HepG2 (cell line): ENCODE data around the gene HMGN1. TPM values are rescaled to one million over a fixed set of nuclear protein-coding genes. Genes with fewer than 3 reads are reported as not detected.

Experiments
- ASH2L ChIP-seq: fragments of 300-600, 200-600 bp; sonication (generic); IDR thresholded peaks from 2 replicates; pipeline ENCODE4 v1.7.0; 2017; ENCODE audit warnings: low read depth, mild to moderate bottlenecking, moderate library complexity, mixed read lengths, low read length; ENCODE audit not compliant: insufficient read length
- BRF2 ChIP-seq: sonication (generic); formaldehyde crosslinking; IDR thresholded peaks from 2 replicates; pipeline ENCODE4 v1.8.1; 2022; ENCODE audit warnings: mild to moderate bottlenecking, missing genetic modification reagents
- KDM5A ChIP-seq: fragments of 200-600 bp; sonication (generic); IDR thresholded peaks from 2 replicates; pipeline ENCODE4 v1.7.0; 2018; ENCODE audit warnings: antibody characterized with exemption, mild to moderate bottlenecking, low read length, borderline replicate concordance
- MYC ChIP-seq: sonication (generic); formaldehyde crosslinking; IDR thresholded peaks from 2 replicates; pipeline ENCODE4 v1.9.0; 2021; ENCODE audit warnings: missing genetic modification reagents, borderline replicate concordance
- NBN ChIP-seq: fragments of 450-650 bp; conservative IDR thresholded peaks from 2 replicates; pipeline ENCODE4 v1.6.1; 2017
- NRL ChIP-seq: sonication (generic); formaldehyde crosslinking; IDR thresholded peaks from 2 replicates; pipeline ENCODE4 v1.5.0; 2020; ENCODE audit warnings: missing genetic modification reagents, mild to moderate bottlenecking, moderate library complexity, borderline replicate concordance
- PAX8 ChIP-seq: sonication (generic); formaldehyde crosslinking; IDR thresholded peaks from 2 replicates; pipeline ENCODE4 v1.8.0; 2022; ENCODE audit warnings: mild to moderate bottlenecking, missing genetic modification reagents, borderline replicate concordance
- REPIN1 ChIP-seq: sonication (generic); formaldehyde crosslinking; IDR thresholded peaks from 2 replicates; pipeline ENCODE4 v1.8.0; 2022; ENCODE audit warnings: missing genetic modification reagents, low read depth, mild to moderate bottlenecking, borderline replicate concordance
- RFX5 ChIP-seq: IDR thresholded peaks from 2 replicates; pipeline ENCODE4 v1.6.1; 2011; ENCODE audit warnings: low read depth, low read length, improper control_type of control experiment
- STAG1 ChIP-seq: sonication (generic); formaldehyde crosslinking; IDR thresholded peaks from 2 replicates; pipeline ENCODE4 v1.4.0; 2020; ENCODE audit warnings: missing genetic modification reagents
- TRAFD1 ChIP-seq: sonication (generic); formaldehyde crosslinking; IDR thresholded peaks from 2 replicates; pipeline ENCODE4 v1.5.1; 2020; ENCODE audit warnings: missing genetic modification reagents, mild to moderate bottlenecking, borderline replicate concordance
- ZNF143 ChIP-seq: sonication (generic); formaldehyde crosslinking; IDR thresholded peaks from 2 replicates; pipeline ENCODE4 v1.4.0; 2020; ENCODE audit warnings: missing genetic modification reagents
- ZNF296 ChIP-seq: sonication (generic); formaldehyde crosslinking; conservative IDR thresholded peaks from 2 replicates; pipeline ENCODE4 v1.5.0; 2020; ENCODE audit warnings: mild to moderate bottlenecking, missing genetic modification reagents
- ZNF549 ChIP-seq: sonication (generic); formaldehyde crosslinking; IDR thresholded peaks from 2 replicates; pipeline ENCODE4 v1.5.0; 2020; ENCODE audit warnings: missing genetic modification reagents
- ZNF83 ChIP-seq: sonication (generic); formaldehyde crosslinking; IDR thresholded peaks from 2 replicates; pipeline ENCODE4 v1.4.0; 2020; ENCODE audit warnings: missing genetic modification reagents, mild to moderate bottlenecking, borderline replicate concordance
- polyA plus RNA-seq, 8 experiments: library from polyadenylated mRNA; depleted of rRNA in 3 of 8; stranded (reverse) in 7 of 8; unstranded in 1 of 8; fragments of >200 nt; fragmentation: Illumina TruSeq in 4 of 8; extraction: Trizol in 4 of 8; gene quantifications; 2 replicates each; pipeline versions ENCODE4 v1.2.1 to v1.2.3, GENCODE V29; 2011 to 2016; ENCODE audit warnings: low read depth in 4 of 8, missing spikeins in 1 of 8, mixed read lengths in 1 of 8; ENCODE audit not compliant: insufficient read depth in 1 of 8
- total RNA-seq, 5 experiments: library from RNA; depleted of rRNA; stranded (reverse); fragments of >200 nt; fragmentation: Illumina TruSeq; extraction: Trizol; gene quantifications; 2 replicates each; pipeline ENCODE4 v1.2.3, GENCODE V29; 2016; ENCODE audit warnings: low read depth in 1 of 5
- TF ChIP-seq, protein P1 (sequence below): IDR thresholded peaks from 2 replicates; pipeline ENCODE4 v1.6.1; 2016
- TF ChIP-seq, protein P2 (sequence below): sonication (generic); formaldehyde crosslinking; conservative IDR thresholded peaks from 2 replicates; pipeline ENCODE4 v1.4.0; 2020; ENCODE audit warnings: missing genetic modification reagents
- TF ChIP-seq, protein P3 (sequence below): sonication (generic); formaldehyde crosslinking; IDR thresholded peaks from 2 replicates; pipeline ENCODE4 v1.9.0; 2021; ENCODE audit warnings: mild to moderate bottlenecking, missing genetic modification reagents

The HMGN1 gene
- total and polyA plus RNA-seq, 2 of the 13 experiments (the other 11 are each of a cell fraction or from before 2014, with no cell fraction given) = 104 to 286 TPM

- no peak for TF ChIP-seq ASH2L
- no peak for TF ChIP-seq KDM5A
- no peak for TF ChIP-seq RFX5
- TF ChIP-seq, protein P1, sequence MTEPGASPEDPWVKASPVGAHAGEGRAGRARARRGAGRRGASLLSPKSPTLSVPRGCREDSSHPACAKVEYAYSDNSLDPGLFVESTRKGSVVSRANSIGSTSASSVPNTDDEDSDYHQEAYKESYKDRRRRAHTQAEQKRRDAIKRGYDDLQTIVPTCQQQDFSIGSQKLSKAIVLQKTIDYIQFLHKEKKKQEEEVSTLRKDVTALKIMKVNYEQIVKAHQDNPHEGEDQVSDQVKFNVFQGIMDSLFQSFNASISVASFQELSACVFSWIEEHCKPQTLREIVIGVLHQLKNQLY (CRISPR knock-in tag) = peak; percentile 100
- TF ChIP-seq ZNF83 (CRISPR knock-in tag) = no peak; the same call in 1 of the 2 replicates
- TF ChIP-seq REPIN1 (CRISPR knock-in tag) = no peak; the same call in 1 of the 2 replicates
- peak; percentile 88 for TF ChIP-seq MYC (CRISPR knock-in tag)
- TF ChIP-seq, protein P2, sequence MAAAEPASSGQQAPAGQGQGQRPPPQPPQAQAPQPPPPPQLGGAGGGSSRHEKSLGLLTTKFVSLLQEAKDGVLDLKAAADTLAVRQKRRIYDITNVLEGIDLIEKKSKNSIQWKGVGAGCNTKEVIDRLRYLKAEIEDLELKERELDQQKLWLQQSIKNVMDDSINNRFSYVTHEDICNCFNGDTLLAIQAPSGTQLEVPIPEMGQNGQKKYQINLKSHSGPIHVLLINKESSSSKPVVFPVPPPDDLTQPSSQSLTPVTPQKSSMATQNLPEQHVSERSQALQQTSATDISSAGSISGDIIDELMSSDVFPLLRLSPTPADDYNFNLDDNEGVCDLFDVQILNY (CRISPR knock-in tag) = no peak
- peak; percentile 71; the same call in 1 of the 2 replicates for TF ChIP-seq TRAFD1 (CRISPR knock-in tag)
- TF ChIP-seq ZNF549 (CRISPR knock-in tag) = no peak
- no peak for TF ChIP-seq NBN
- TF ChIP-seq STAG1 = no peak
- TF ChIP-seq ZNF296 (CRISPR knock-in tag) = no peak
- TF ChIP-seq, protein P3, sequence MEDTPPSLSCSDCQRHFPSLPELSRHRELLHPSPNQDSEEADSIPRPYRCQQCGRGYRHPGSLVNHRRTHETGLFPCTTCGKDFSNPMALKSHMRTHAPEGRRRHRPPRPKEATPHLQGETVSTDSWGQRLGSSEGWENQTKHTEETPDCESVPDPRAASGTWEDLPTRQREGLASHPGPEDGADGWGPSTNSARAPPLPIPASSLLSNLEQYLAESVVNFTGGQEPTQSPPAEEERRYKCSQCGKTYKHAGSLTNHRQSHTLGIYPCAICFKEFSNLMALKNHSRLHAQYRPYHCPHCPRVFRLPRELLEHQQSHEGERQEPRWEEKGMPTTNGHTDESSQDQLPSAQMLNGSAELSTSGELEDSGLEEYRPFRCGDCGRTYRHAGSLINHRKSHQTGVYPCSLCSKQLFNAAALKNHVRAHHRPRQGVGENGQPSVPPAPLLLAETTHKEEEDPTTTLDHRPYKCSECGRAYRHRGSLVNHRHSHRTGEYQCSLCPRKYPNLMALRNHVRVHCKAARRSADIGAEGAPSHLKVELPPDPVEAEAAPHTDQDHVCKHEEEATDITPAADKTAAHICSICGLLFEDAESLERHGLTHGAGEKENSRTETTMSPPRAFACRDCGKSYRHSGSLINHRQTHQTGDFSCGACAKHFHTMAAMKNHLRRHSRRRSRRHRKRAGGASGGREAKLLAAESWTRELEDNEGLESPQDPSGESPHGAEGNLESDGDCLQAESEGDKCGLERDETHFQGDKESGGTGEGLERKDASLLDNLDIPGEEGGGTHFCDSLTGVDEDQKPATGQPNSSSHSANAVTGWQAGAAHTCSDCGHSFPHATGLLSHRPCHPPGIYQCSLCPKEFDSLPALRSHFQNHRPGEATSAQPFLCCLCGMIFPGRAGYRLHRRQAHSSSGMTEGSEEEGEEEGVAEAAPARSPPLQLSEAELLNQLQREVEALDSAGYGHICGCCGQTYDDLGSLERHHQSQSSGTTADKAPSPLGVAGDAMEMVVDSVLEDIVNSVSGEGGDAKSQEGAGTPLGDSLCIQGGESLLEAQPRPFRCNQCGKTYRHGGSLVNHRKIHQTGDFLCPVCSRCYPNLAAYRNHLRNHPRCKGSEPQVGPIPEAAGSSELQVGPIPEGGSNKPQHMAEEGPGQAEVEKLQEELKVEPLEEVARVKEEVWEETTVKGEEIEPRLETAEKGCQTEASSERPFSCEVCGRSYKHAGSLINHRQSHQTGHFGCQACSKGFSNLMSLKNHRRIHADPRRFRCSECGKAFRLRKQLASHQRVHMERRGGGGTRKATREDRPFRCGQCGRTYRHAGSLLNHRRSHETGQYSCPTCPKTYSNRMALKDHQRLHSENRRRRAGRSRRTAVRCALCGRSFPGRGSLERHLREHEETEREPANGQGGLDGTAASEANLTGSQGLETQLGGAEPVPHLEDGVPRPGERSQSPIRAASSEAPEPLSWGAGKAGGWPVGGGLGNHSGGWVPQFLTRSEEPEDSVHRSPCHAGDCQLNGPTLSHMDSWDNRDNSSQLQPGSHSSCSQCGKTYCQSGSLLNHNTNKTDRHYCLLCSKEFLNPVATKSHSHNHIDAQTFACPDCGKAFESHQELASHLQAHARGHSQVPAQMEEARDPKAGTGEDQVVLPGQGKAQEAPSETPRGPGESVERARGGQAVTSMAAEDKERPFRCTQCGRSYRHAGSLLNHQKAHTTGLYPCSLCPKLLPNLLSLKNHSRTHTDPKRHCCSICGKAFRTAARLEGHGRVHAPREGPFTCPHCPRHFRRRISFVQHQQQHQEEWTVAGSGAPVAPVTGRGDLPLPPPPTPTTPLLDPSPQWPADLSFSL (CRISPR knock-in tag) = no peak
- TF ChIP-seq ZNF143 (CRISPR knock-in tag) = no peak
- TF ChIP-seq PAX8 (CRISPR knock-in tag) = no peak; the same call in 1 of the 2 replicates
- TF ChIP-seq BRF2 (CRISPR knock-in tag) = peak; percentile 30; the same call in 1 of the 2 replicates
- TF ChIP-seq NRL (CRISPR knock-in tag) = 0 out of 2 replicates have a peak, but pooled peaks have one; percentile 18
Observed at GRCh38 chr21:39385299-39386145, 36.6 kb upstream of the HMGN1 start (continued).
